HG03565 (cell line): ENCODE data around the gene CENPQ.

Experiments
- ATAC-seq: cut with Tn5 transposase; IDR thresholded peaks from one replicate; pipeline ENCODE4 v1.9.1; 2021; ENCODE audit warnings: mild to moderate bottlenecking, moderate library complexity; ENCODE audit not compliant: unreplicated experiment

The CENPQ gene

DNA sequence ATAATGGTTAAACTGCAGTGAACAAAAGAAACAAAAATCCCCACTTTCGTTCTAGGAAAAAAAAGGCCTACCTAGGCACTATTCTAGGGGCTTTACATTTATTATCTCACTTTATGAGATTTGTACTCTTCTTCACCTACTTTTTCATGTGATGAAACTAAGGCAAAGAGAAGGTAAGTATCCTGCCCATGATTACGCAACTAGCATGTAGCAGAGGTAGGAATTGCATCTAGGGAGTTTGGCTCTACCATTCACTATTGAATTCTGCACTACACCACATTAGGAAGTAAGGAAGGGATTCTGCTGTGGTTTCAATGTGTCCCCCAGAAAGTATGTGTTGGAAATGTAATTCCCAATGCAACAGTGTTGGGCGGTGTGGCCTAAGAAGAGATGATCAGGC lies 75.9 kb downstream of the CENPQ start:
- no peak for ATAC-seq

- ATAC-seq: no peak
Observed at GRCh38 chr6:49540614-49541013, 77.4 kb downstream of the CENPQ start.

GRCh38 chr6:49541210-49541724 lies 78.1 kb downstream of the CENPQ start:
- ATAC-seq: no peak

DNA sequence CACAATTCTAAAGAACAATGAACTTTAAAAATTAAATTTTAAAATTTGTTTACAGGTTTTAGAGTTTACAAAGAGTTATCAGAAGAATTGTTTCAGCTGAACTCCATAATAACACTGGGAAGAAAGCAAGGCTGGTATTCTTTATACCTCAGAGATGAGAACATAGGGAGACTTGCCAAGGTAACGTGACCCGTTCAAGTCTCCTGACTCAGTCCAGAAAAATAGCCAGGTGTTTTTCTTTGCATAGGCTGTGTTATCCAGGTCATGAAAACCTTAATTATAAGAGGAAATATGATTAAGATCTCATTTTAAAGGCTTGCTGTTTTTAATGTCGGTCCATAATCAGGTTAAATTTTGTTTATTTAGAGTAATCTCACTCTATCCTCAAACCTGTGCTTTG lies 78.8 kb downstream of the CENPQ start:
- no peak for ATAC-seq
